ENCODE measurements around the gene LRP2.

DNA sequence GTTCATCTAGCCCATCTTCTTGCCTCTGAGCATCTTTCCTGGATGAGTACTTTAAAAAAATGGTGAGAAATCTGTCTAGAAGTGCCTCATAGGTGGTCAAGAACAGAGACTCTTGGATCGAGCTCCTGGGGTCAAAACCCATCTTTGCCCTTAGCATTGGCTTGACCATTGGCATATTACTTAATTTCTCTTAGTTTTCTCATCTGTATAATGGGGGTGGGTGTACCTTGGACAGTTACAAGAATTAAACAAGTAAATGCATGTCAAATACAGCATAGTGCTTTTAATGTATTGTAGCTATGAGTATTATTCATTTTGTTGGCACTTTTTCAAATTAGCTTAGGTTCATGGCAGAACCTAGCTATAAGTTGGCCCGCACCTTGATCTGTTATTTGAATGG, 256.2 kb downstream of the LRP2 start:
- TF ChIP-seq CTCF (conservative IDR thresholded peaks at IDR 0.05; ENCODE audit: low read depth in 2 of 2) (no peak), ETS1 (IDR thresholded peaks at IDR 0.05) (no peak), ZNF114 (CRISPR knock-in tag; IDR thresholded peaks at IDR 0.05) (no peak), EZH2 (IDR thresholded peaks at IDR 0.05; ENCODE audit: low read depth, unreplicated experiment) (no peak), EZH2phosphoT487 (IDR thresholded peaks at IDR 0.05; ENCODE audit: unreplicated experiment) (no peak), ZNF331 (CRISPR knock-in tag; IDR thresholded peaks at IDR 0.05; ENCODE audit: low read depth) (no peak), JUNB (IDR thresholded peaks at IDR 0.05; ENCODE audit: unreplicated experiment) (no peak), POLR2AphosphoS5 (IDR thresholded peaks at IDR 0.05; ENCODE audit: low read depth) (no peak), CREB1 (CRISPR knock-in tag; IDR thresholded peaks at IDR 0.05; ENCODE audit: low read depth) (no peak), ZNF462 (CRISPR knock-in tag; IDR thresholded peaks at IDR 0.05) (no peak), NANOG (IDR thresholded peaks at IDR 0.05; ENCODE audit: borderline replicate concordance) (no peak), STAT1 (IDR thresholded peaks at IDR 0.05; ENCODE audit: unreplicated experiment) (no peak)
- TF ChIP-seq, protein P1, sequence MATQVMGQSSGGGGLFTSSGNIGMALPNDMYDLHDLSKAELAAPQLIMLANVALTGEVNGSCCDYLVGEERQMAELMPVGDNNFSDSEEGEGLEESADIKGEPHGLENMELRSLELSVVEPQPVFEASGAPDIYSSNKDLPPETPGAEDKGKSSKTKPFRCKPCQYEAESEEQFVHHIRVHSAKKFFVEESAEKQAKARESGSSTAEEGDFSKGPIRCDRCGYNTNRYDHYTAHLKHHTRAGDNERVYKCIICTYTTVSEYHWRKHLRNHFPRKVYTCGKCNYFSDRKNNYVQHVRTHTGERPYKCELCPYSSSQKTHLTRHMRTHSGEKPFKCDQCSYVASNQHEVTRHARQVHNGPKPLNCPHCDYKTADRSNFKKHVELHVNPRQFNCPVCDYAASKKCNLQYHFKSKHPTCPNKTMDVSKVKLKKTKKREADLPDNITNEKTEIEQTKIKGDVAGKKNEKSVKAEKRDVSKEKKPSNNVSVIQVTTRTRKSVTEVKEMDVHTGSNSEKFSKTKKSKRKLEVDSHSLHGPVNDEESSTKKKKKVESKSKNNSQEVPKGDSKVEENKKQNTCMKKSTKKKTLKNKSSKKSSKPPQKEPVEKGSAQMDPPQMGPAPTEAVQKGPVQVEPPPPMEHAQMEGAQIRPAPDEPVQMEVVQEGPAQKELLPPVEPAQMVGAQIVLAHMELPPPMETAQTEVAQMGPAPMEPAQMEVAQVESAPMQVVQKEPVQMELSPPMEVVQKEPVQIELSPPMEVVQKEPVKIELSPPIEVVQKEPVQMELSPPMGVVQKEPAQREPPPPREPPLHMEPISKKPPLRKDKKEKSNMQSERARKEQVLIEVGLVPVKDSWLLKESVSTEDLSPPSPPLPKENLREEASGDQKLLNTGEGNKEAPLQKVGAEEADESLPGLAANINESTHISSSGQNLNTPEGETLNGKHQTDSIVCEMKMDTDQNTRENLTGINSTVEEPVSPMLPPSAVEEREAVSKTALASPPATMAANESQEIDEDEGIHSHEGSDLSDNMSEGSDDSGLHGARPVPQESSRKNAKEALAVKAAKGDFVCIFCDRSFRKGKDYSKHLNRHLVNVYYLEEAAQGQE (IDR thresholded peaks at IDR 0.05; ENCODE audit: unreplicated experiment), result no peak

Measured in GM23338 (cell line).